Endothelial cell of umbilical vein (primary cell): ENCODE results near the gene PRG2.

Experiments
- MYC ChIP-seq: IDR thresholded peaks from one replicate; pipeline ENCODE4 v1.6.1; 2011; ENCODE audit warnings: mild to moderate bottlenecking, low read depth, low read length
- POLR2A ChIP-seq: IDR thresholded peaks from 2 replicates; pipeline ENCODE4 v1.6.1; 2012; ENCODE audit warnings: low read depth, mild to moderate bottlenecking, control low read depth, low read length
- POLR2AphosphoS5 ChIP-seq: IDR thresholded peaks from 2 replicates; pipeline ENCODE4 v1.6.1; 2012; ENCODE audit warnings: low read depth, mild to moderate bottlenecking, control low read depth, low read length, moderate library complexity; ENCODE audit not compliant: insufficient read depth
- TF ChIP-seq, protein P1 (sequence below), 2 donors: IDR thresholded peaks; 1 replicate in 1 of 2; 2 replicates in 1 of 2; pipeline ENCODE4 v1.5.1; 2011; ENCODE audit warnings: low read length in 2 of 2, mild to moderate bottlenecking in 2 of 2, moderate library complexity in 2 of 2, control low read depth in 1 of 2, inconsistent platforms in 1 of 2, low read depth in 1 of 2; ENCODE audit not compliant: insufficient read depth in 1 of 2; ENCODE audit errors: extremely low read depth in 1 of 2

DNA sequence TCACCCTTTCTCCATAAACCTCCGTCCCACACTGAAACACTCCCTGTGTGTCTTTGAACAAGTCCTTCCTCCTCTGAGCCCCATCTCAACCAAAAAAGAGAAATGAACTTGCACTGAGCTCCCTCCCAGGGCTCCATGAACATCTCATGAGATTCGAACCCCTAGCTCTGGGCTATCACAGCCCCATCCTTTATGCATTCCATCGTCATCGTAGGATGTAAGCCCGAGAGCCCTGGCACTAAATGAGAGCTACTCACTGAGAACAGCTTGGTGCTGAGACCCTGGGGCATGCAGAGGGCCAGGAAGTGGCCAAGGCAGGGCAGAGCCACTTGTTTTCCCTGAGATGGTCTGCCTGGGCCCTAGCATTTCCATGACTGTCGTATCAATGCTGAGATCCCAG lies 49.3 kb upstream of the PRG2 start:
- TF ChIP-seq, protein P1, sequence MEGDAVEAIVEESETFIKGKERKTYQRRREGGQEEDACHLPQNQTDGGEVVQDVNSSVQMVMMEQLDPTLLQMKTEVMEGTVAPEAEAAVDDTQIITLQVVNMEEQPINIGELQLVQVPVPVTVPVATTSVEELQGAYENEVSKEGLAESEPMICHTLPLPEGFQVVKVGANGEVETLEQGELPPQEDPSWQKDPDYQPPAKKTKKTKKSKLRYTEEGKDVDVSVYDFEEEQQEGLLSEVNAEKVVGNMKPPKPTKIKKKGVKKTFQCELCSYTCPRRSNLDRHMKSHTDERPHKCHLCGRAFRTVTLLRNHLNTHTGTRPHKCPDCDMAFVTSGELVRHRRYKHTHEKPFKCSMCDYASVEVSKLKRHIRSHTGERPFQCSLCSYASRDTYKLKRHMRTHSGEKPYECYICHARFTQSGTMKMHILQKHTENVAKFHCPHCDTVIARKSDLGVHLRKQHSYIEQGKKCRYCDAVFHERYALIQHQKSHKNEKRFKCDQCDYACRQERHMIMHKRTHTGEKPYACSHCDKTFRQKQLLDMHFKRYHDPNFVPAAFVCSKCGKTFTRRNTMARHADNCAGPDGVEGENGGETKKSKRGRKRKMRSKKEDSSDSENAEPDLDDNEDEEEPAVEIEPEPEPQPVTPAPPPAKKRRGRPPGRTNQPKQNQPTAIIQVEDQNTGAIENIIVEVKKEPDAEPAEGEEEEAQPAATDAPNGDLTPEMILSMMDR (IDR thresholded peaks at IDR 0.05; ENCODE audit: extremely low read depth in 1 of 2, insufficient read depth in 1 of 2, low read depth in 1 of 2, low read length in 2 of 2): no peak
- TF ChIP-seq POLR2A (no peak), POLR2AphosphoS5 (no peak), MYC (no peak)
